ENCODE data around the gene CNNM1. TPM values are rescaled to one million over a fixed set of nuclear protein-coding genes. Genes with fewer than 3 reads are reported as not detected.

Gene CNNM1
- total RNA-seq, 3 donors from 2014 or later (not counting 1 experiment from before 2014, with no cell fraction given), result not detected

DNA sequence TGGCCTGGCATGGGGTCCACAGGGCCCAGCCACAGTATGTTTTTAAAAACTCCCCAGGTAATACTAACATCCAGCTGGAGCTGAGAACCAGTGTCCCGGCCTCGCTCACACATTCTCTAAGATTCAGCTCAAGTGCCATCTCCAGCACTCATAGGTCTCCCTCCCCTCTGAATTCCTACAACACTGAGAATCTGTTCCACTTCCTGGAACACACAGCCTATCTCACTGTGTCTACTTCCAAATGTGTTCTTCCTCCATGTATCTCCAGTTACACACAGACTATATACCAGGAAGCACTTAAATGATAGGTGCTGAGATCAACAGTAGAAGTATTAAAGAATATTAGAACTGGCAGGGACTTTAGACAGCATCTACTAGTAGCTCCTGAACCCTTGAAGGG, 90.5 kb downstream of the CNNM1 start:
- H3K4me3 Mint-ChIP-seq, result no peak overlapping the region
- no peak overlapping the region for H3K4me3 ChIP-seq (ENCODE audit: low read length)
- no peaks in the 10 kb centered on the region for H3K36me3 Mint-ChIP-seq
- H3K27me3 Mint-ChIP-seq (ENCODE audit: low read depth in 2 of 2), result no peaks in the 10 kb centered on the region
- WGBS (ENCODE audit: insufficient coverage), result 99% methylated on average over 2 of the region's 2 CpGs
- DNase-seq, result no peak
- no peaks in the 10 kb centered on the region for H3K9me3 Mint-ChIP-seq
- intact Hi-C loops (cut with micrococcal nuclease), result no loop called here
- no peak for TF ChIP-seq CTCF (IDR thresholded peaks at IDR 0.05)
- H3K27me3 ChIP-seq (ENCODE audit: control insufficient read depth, insufficient read depth, low read length), result no peaks in the 10 kb centered on the region
- H3K4me1 Mint-ChIP-seq, result peaks cover 1 to 7% of the 10 kb centered on the region in 2 donors
- no peak overlapping the region for H3K27ac ChIP-seq (ENCODE audit: low read length)
- no peak for ATAC-seq
- H3K27ac Mint-ChIP-seq, result no peak overlapping the region
- H3K4me1 ChIP-seq (ENCODE audit: control insufficient read depth, insufficient read depth, low read length), result no peaks in the 10 kb centered on the region
- no peaks in the 10 kb centered on the region for H3K9me3 ChIP-seq (ENCODE audit: control insufficient read depth, insufficient read depth, low read length)
- peaks cover 12% of the 10 kb centered on the region for H3K36me3 ChIP-seq (ENCODE audit: control insufficient read depth, insufficient read depth, low read length)

DNA sequence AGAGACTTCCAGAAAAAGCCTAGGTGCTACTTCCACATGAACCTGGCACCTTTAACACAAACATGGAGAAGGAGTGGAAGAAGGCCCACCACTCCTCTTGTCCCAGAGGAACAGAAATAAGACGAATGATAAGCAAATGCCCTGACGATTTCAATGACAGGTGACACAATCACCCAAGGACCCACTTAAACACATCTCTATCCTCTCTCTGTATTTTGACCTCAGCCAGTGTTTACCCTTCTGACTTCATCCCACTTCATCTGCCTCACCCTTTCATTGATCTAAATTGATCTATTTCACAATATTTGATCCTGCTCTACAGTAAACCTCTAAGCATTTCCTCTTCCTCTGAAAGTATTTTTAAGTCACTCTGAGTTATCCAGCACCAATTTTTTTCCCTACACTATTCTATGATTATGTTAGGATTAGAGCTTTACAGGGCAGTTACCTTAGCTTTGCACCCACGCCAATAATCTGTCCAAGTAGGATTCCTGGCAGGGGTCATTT, 92.1 kb downstream of the CNNM1 start:
- no peaks in the 10 kb centered on the region for H3K27me3 ChIP-seq (ENCODE audit: control insufficient read depth, insufficient read depth, low read length)
- no peak for DNase-seq
- no peak for ATAC-seq
- H3K4me1 ChIP-seq (ENCODE audit: control insufficient read depth, insufficient read depth, low read length), result no peaks in the 10 kb centered on the region
- Mint-ChIP-seq H3K27me3 (ENCODE audit: low read depth in 2 of 2) (no peaks in the 10 kb centered on the region), H3K4me1 (no peaks in the 10 kb centered on the region), H3K4me3 (no peak overlapping the region), H3K9me3 (no peaks in the 10 kb centered on the region), H3K27ac (no peak overlapping the region), H3K36me3 (no peaks in the 10 kb centered on the region)
- H3K4me3 ChIP-seq (ENCODE audit: low read length), result no peak overlapping the region
- 98% methylated on average over 3 of the region's 3 CpGs for WGBS (ENCODE audit: insufficient coverage)
- peaks cover 12% of the 10 kb centered on the region for H3K36me3 ChIP-seq (ENCODE audit: control insufficient read depth, insufficient read depth, low read length)
- TF ChIP-seq CTCF (IDR thresholded peaks at IDR 0.05), result no peak
- no peak overlapping the region for H3K27ac ChIP-seq (ENCODE audit: low read length)
- H3K9me3 ChIP-seq (ENCODE audit: control insufficient read depth, insufficient read depth, low read length), result no peaks in the 10 kb centered on the region
- intact Hi-C loops (cut with micrococcal nuclease), result no loop called here

DNA sequence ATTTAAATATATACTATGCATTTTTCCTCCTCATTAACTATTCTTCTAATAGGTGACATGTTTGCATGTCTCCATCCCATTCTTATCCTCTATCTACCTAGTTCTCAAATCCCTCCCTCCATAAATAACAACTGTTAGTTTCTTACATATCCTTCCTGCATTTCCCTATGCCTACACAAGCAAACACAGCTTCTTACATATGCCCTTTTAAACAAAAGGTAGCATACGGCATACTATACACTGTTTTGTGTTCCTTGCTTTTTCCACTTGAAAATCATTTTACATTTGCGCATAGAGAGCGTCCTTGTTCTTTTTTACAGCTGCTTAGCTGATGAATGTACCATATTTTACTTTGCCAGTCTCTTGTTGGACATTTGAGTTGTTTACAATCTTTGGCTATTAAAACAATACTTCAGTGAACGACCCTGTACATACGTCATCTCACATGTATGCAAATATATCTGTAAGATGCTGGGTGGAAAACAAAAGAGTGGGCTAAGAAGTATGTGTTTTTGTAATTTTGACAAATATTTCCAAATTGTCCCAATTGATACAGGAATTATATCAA, 93.5 kb downstream of the CNNM1 start:
- 94% methylated on average over 3 of the region's 5 CpGs for WGBS (ENCODE audit: insufficient coverage)
- H3K36me3 Mint-ChIP-seq, result no peaks in the 10 kb centered on the region
- ATAC-seq, result no peak
- TF ChIP-seq CTCF (IDR thresholded peaks at IDR 0.05), result no peak
- Histone ChIP-seq H3K36me3 (ENCODE audit: control insufficient read depth, insufficient read depth, low read length) (peaks cover 12% of the 10 kb centered on the region), H3K4me3 (ENCODE audit: low read length) (no peak overlapping the region), H3K27ac (ENCODE audit: low read length) (no peak overlapping the region), H3K4me1 (ENCODE audit: control insufficient read depth, insufficient read depth, low read length) (no peaks in the 10 kb centered on the region), H3K9me3 (ENCODE audit: control insufficient read depth, insufficient read depth, low read length) (no peaks in the 10 kb centered on the region), H3K27me3 (ENCODE audit: control insufficient read depth, insufficient read depth, low read length) (no peaks in the 10 kb centered on the region)
- intact Hi-C loops (cut with micrococcal nuclease), result no loop called here
- no peak overlapping the region for H3K4me3 Mint-ChIP-seq
- H3K27me3 Mint-ChIP-seq (ENCODE audit: low read depth in 2 of 2), result no peaks in the 10 kb centered on the region
- H3K9me3 Mint-ChIP-seq, result no peaks in the 10 kb centered on the region
- H3K27ac Mint-ChIP-seq, result no peak overlapping the region
- no peak for DNase-seq
- H3K4me1 Mint-ChIP-seq, result no peaks in the 10 kb centered on the region

DNA sequence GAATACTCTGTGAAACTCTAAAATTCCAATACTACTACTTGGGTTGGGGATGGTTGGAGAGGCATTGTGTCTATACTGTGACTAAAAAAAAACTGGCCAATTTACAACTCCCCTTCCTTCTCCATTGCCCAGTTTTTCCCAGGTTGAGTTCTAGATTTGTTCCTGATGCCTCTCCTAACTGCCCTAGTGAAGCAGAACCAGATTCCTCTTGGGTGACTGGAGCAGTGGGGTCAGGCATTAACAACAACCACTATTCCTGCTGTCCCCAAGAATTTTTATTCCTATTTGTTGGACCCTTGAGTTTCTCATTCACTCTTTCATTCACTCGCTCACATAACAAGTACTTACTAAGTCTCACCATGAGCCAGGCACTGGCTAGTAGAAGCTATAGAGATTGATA, 95.5 kb downstream of the CNNM1 start:
- no peaks in the 10 kb centered on the region for H3K9me3 Mint-ChIP-seq
- peaks cover 11 to 12% of the 10 kb centered on the region in 2 donors for H3K4me1 Mint-ChIP-seq
- H3K36me3 ChIP-seq (ENCODE audit: control insufficient read depth, insufficient read depth, low read length), result no peaks in the 10 kb centered on the region
- DNase-seq (no peak), ATAC-seq (no peak)
- intact Hi-C loops (cut with micrococcal nuclease), result no loop called here
- WGBS (ENCODE audit: insufficient coverage), result no CpG with 5 or more reads among the region's 1 CpG
- H3K4me1 ChIP-seq (ENCODE audit: control insufficient read depth, insufficient read depth, low read length), result peaks cover 3% of the 10 kb centered on the region
- no peaks in the 10 kb centered on the region for H3K36me3 Mint-ChIP-seq
- no peak overlapping the region for H3K27ac Mint-ChIP-seq
- H3K4me3 ChIP-seq (ENCODE audit: low read length), result no peak overlapping the region
- no peaks in the 10 kb centered on the region for H3K27me3 ChIP-seq (ENCODE audit: control insufficient read depth, insufficient read depth, low read length)
- no peaks in the 10 kb centered on the region for H3K27me3 Mint-ChIP-seq (ENCODE audit: low read depth in 2 of 2)
- H3K4me3 Mint-ChIP-seq, result no peak overlapping the region
- no peak for TF ChIP-seq CTCF (IDR thresholded peaks at IDR 0.05)
- H3K27ac ChIP-seq (ENCODE audit: low read length), result no peak overlapping the region
- H3K9me3 ChIP-seq (ENCODE audit: control insufficient read depth, insufficient read depth, low read length), result no peaks in the 10 kb centered on the region

Data from natural killer cell (primary cell).